ENCODE results near the gene KCNJ12.
"Not testable (repeated sequence)": the region's sequence is repeated elsewhere in the genome, so short reads cannot be mapped to it uniquely, and the experiment has no call there.

- TF ChIP-seq CTCF, POLR2A (IDR thresholded peaks at IDR 0.05): not testable (repeated sequence)
These were observed 47.4 kb upstream of the KCNJ12 start for GRCh38 chr17:21328778-21329177.

All from Peyer's patch (tissue), 4 donors.